H1 (cell line): ENCODE data around the gene MAFF. TPM values are rescaled to one million over a fixed set of nuclear protein-coding genes. Genes with fewer than 3 reads are reported as not detected.

Experiments
- CTBP2 ChIP-seq: IDR thresholded peaks from 2 replicates; pipeline ENCODE4 v1.7.0; 2011; ENCODE audit warnings: borderline replicate concordance, mild to moderate bottlenecking, moderate library complexity, mixed read lengths, low read length; ENCODE audit not compliant: insufficient read depth, insufficient read length
- FOSL1 ChIP-seq: IDR thresholded peaks from 2 replicates; pipeline ENCODE4 v1.6.1; 2011; ENCODE audit warnings: mild to moderate bottlenecking, low read depth, low read length, moderate library complexity; ENCODE audit not compliant: insufficient read depth
- KDM5A ChIP-seq: fragments of 200-600 bp; IDR thresholded peaks from 2 replicates; pipeline ENCODE4 v1.7.1; 2012; ENCODE audit warnings: mild to moderate bottlenecking, low read length, inconsistent platforms, mixed read lengths
- MAFK ChIP-seq: IDR thresholded peaks from 2 replicates; pipeline ENCODE4 v1.6.1; 2012; ENCODE audit warnings: low read depth, mild to moderate bottlenecking, improper control_type of control experiment, low read length
- TAF7 ChIP-seq: optimal IDR thresholded peaks from 2 replicates; pipeline ENCODE3; 2011; ENCODE audit warnings: low read depth, mild to moderate bottlenecking, inconsistent platforms, low read length, moderate library complexity, borderline replicate concordance
- YY1 ChIP-seq: IDR thresholded peaks from 2 replicates; pipeline ENCODE4 v1.6.1; 2011; ENCODE audit warnings: low read depth, mild to moderate bottlenecking, low read length
- polyA plus RNA-seq, 7 experiments: library from polyadenylated mRNA; depleted of rRNA in 3 of 7; stranded (reverse) in 5 of 7; unstranded in 2 of 7; fragments of >200 nt in 5 of 7; fragments of 200-250 nt in 2 of 7; gene quantifications; 1 replicate in 5 of 7; 2 replicates in 1 of 7; 4 replicates in 1 of 7; pipeline versions ENCODE4 v1.2.1 to v1.2.3, GENCODE V29; 2011 to 2013; ENCODE audit warnings: missing spikeins in 2 of 7, mixed read lengths in 2 of 7
- total RNA-seq: library from RNA; stranded (reverse); fragmentation: NEBNext Ultra II Directional; extraction: Animal tissue kit (Norgen Biotek cat#: 25700); gene quantifications from 2 replicates; pipeline ENCODE4 v1.2.1, GENCODE V29; 2021
- TF ChIP-seq, protein P1 (sequence below): IDR thresholded peaks from 2 replicates; pipeline ENCODE4 v1.6.1; 2012; ENCODE audit warnings: inconsistent platforms

Gene MAFF
- total and polyA plus RNA-seq, 2 of the 8 experiments (the other 6 are each of a cell fraction or from before 2014, with no cell fraction given), result 1.5 to 6.3 TPM

DNA sequence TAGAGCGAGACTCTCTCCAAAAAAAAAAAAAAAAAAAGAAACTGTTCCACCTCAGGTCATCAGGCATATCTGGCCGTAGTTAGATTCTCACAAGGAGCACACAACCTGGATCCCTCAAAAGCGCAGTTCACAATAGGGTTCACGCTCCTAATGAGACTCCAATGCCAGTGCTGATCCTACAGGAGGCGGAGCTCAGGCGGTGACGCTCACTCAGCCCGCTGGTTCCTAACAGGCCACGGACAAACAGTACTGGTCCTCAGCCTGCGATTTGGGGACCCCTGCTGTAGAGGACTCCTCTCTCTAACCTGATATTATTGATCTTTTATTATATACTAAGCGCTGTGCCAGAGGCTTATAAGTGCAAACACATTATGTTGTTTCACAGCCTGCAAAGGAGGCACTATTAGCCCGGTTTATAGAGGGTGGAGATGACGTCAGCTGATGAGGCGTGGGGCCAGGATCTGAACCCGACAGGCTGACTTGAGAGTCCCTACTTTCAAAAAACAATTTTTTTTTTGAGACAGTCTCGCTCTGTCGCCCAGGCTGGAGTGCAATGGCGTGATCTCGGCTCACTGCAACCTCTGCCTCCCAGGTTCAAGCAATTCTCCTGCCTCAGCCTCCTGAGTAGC is 4.9 kb upstream of the MAFF start (continued):
- TF ChIP-seq CTBP2 (no peak), TAF7 (no peak), MAFK (no peak), YY1 (no peak), KDM5A (no peak), FOSL1 (no peak)
- TF ChIP-seq, protein P1, sequence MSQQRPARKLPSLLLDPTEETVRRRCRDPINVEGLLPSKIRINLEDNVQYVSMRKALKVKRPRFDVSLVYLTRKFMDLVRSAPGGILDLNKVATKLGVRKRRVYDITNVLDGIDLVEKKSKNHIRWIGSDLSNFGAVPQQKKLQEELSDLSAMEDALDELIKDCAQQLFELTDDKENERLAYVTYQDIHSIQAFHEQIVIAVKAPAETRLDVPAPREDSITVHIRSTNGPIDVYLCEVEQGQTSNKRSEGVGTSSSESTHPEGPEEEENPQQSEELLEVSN, result no peak
